IMR-90 (cell line): ENCODE data around the gene NACC2.
"Not testable (repeated sequence)": the region's sequence is repeated elsewhere in the genome, so short reads cannot be mapped to it uniquely, and the experiment has no call there.

ENCODE experiments used
- BHLHE40 ChIP-seq: fragments of 150-350 bp; IDR thresholded peaks from 2 replicates; pipeline ENCODE4 v1.6.1; 2016; ENCODE audit warnings: mild to moderate bottlenecking, low read depth, low read length
- CEBPB ChIP-seq: IDR thresholded peaks from 2 replicates; pipeline ENCODE4 v1.6.1; 2012; ENCODE audit warnings: low read depth, low read length, improper control_type of control experiment
- CHD1 ChIP-seq: IDR thresholded peaks from 2 replicates; pipeline ENCODE4 v1.6.1; 2012; ENCODE audit warnings: low read depth, low read length, improper control_type of control experiment
- CTCF ChIP-seq: conservative IDR thresholded peaks from 2 replicates; pipeline ENCODE4 v1.5.1; 2012; ENCODE audit warnings: mild to moderate bottlenecking, low read depth, low read length, improper control_type of control experiment
- ELK1 ChIP-seq: fragments of 150-350 bp; IDR thresholded peaks from 2 replicates; pipeline ENCODE4 v1.6.1; 2016; ENCODE audit warnings: low read depth, mild to moderate bottlenecking, low read length, moderate library complexity, borderline replicate concordance
- FOS ChIP-seq: fragments of 150-350 bp; IDR thresholded peaks from 2 replicates; pipeline ENCODE4 v1.6.1; 2016; ENCODE audit warnings: low read depth, low read length
- MAFK ChIP-seq: IDR thresholded peaks from 2 replicates; pipeline ENCODE4 v1.6.1; 2012; ENCODE audit warnings: low read depth, low read length, improper control_type of control experiment
- MAZ ChIP-seq: IDR thresholded peaks from 2 replicates; pipeline ENCODE4 v1.6.1; 2012; ENCODE audit warnings: low read depth, mild to moderate bottlenecking, low read length, improper control_type of control experiment, moderate library complexity, borderline replicate concordance
- POLR2A ChIP-seq: IDR thresholded peaks from 2 replicates; pipeline ENCODE4 v1.6.1; 2012; ENCODE audit warnings: mild to moderate bottlenecking, low read depth, low read length
- RAD21 ChIP-seq: IDR thresholded peaks from 2 replicates; pipeline ENCODE4 v1.6.1; 2012; ENCODE audit warnings: low read length, improper control_type of control experiment
- RCOR1 ChIP-seq: IDR thresholded peaks from 2 replicates; pipeline ENCODE4 v1.6.1; 2012; ENCODE audit warnings: mild to moderate bottlenecking, low read length, improper control_type of control experiment; ENCODE audit not compliant: insufficient replicate concordance
- RFX5 ChIP-seq: IDR thresholded peaks from 2 replicates; pipeline ENCODE4 v1.8.0; 2012; ENCODE audit warnings: low read depth, mild to moderate bottlenecking, low read length, moderate library complexity
- SMC3 ChIP-seq: fragments of 150-350 bp; IDR thresholded peaks from 2 replicates; pipeline ENCODE4 v1.6.1; 2016; ENCODE audit warnings: low read depth, mild to moderate bottlenecking, antibody characterized with exemption, low read length, moderate library complexity
- USF2 ChIP-seq: fragments of 150-350 bp; IDR thresholded peaks from 2 replicates; pipeline ENCODE4 v1.6.1; 2017; ENCODE audit warnings: mild to moderate bottlenecking, antibody characterized with exemption, low read length, low read depth

GRCh38 chr9:136101615-136102074, 6.6 kb upstream of the NACC2 start:
- TF ChIP-seq POLR2A, MAFK, CTCF, MAZ, CEBPB, RAD21, SMC3, FOS, USF2, ELK1, RCOR1, CHD1, RFX5, BHLHE40: not testable (repeated sequence)
